OCI-LY7 (cell line): Measurements from ENCODE around the gene PRR35. TPM values are rescaled to one million over a fixed set of nuclear protein-coding genes. Genes with fewer than 3 reads are reported as not detected.

Experiments
- BruUV-seq: library from RNA; stranded (reverse); fragments of 400-500 nt; replicated peaks from 2 replicates; lab custom pipeline; 2021; lab: Mats Ljungman, UMichigan
- CTCF ChIA-PET: fragments of 300-600 bp; sonication (Branson Sonifier 250); formaldehyde crosslinking; loops from one replicate; lab custom pipeline; 2022; ENCODE audit warnings: antibody characterized with exemption; ENCODE audit not compliant: unreplicated experiment; lab: Charles Lee
- POLR2A ChIA-PET: fragments of 300-600 bp; sonication (Branson Sonifier 250); formaldehyde crosslinking; loops from one replicate; lab custom pipeline; 2022; ENCODE audit warnings: antibody characterized with exemption; lab: Charles Lee
- DNase-seq: peaks from one replicate; pipeline ENCODE4 v3.0.0-alpha.2; 2015; ENCODE audit warnings: low spot score
- H2AFZ ChIP-seq: fragments of 200-600 bp; sonication (generic), shearing (Covaris generic); 2 replicates; pipeline ENCODE4 v1.6.1; 2014; ENCODE audit warnings: mild to moderate bottlenecking, antibody characterized with exemption, low read length, moderate library complexity
- H3K27ac ChIP-seq: fragments of 200-600 bp; sonication (generic); 2 replicates; pipeline ENCODE4 v1.5.1; 2014; ENCODE audit warnings: mixed run types, low read depth, mild to moderate bottlenecking, moderate library complexity, low read length, inconsistent platforms; ENCODE audit not compliant: poor library complexity, severe bottlenecking
- H3K36me3 ChIP-seq: fragments of 200-600 bp; sonication (generic); 2 replicates; pipeline ENCODE4 v1.6.1; 2014; ENCODE audit warnings: mild to moderate bottlenecking, antibody characterized with exemption, low read length, moderate library complexity, mixed read lengths; ENCODE audit not compliant: insufficient read depth
- H3K4me1 ChIP-seq: fragments of 200-600 bp; sonication (generic); 2 replicates; pipeline ENCODE4 v1.5.1; 2014; ENCODE audit warnings: mild to moderate bottlenecking, low read length; ENCODE audit not compliant: insufficient read depth, poor library complexity, severe bottlenecking
- H3K4me2 ChIP-seq: fragments of 200-600 bp; sonication (generic); 2 replicates; pipeline ENCODE4 v1.6.1; 2014; ENCODE audit warnings: mild to moderate bottlenecking, low read length
- H3K4me3 ChIP-seq: fragments of 200-600 bp; sonication (generic); 2 replicates; pipeline ENCODE4 v1.5.1; 2014; ENCODE audit warnings: mild to moderate bottlenecking, low read depth, low read length; ENCODE audit not compliant: poor library complexity, severe bottlenecking
- H3K79me2 ChIP-seq: fragments of 200-600 bp; sonication (generic); 2 replicates; pipeline ENCODE4 v1.6.1; 2016; ENCODE audit warnings: low read depth, mild to moderate bottlenecking, low read length, moderate library complexity, mixed read lengths; ENCODE audit not compliant: insufficient read depth
- H3K9me2 ChIP-seq: fragments of 200-600 bp; sonication (generic); 2 replicates; pipeline ENCODE4 v1.6.1; 2016; ENCODE audit warnings: mild to moderate bottlenecking, low read length, mixed read lengths; ENCODE audit not compliant: insufficient read depth
- H3K9me3 ChIP-seq: fragments of 200-600 bp; sonication (generic); 2 replicates; pipeline ENCODE4 v1.6.1; 2014; ENCODE audit warnings: mild to moderate bottlenecking, mixed run types, low read length, mixed read lengths
- H4K20me1 ChIP-seq: fragments of 200-600 bp; sonication (generic); 2 replicates; pipeline ENCODE4 v1.6.1; 2014; ENCODE audit warnings: mild to moderate bottlenecking, antibody characterized with exemption, low read length, moderate library complexity, mixed read lengths; ENCODE audit not compliant: insufficient read depth
- CTCF ChIP-seq: fragments of 200-600 bp; sonication (generic); conservative IDR thresholded peaks from 2 replicates; pipeline ENCODE4 v1.5.1; 2014; ENCODE audit warnings: mild to moderate bottlenecking, antibody characterized with exemption, low read length, moderate library complexity, mixed read lengths
- EZH2phosphoT487 ChIP-seq: fragments of 200-600 bp; sonication (generic); IDR thresholded peaks from 2 replicates; pipeline ENCODE4 v1.6.1; 2018; ENCODE audit warnings: low read depth, borderline replicate concordance, mild to moderate bottlenecking, mixed run types, antibody characterized with exemption, low read length, moderate library complexity, mixed read lengths
- intact Hi-C: fragments of 100-400 bp; cut with micrococcal nuclease; formaldehyde crosslinking; loops from one replicate; pipeline ENCODE4 v1.10.0; 2022; ENCODE audit not compliant: unreplicated experiment
- microRNA-seq: library from miRNA; unstranded; fragments of <30 nt; microRNA quantifications from one replicate; pipeline ENCODE4 v1.2.0, GENCODE V29; 2022; ENCODE audit warnings: borderline replicate concordance
- small RNA-seq: library from RNA; depleted of rRNA; stranded (forward); fragments of <200 nt; gene quantifications from one replicate; pipeline ENCODE3, GENCODE V24; 2014
- total RNA-seq, 2 experiments: library from RNA; depleted of rRNA in 1 of 2; stranded (reverse); fragments of >200 nt in 1 of 2; shearing (Covaris generic) in 1 of 2; gene quantifications; 2 replicates each; pipeline ENCODE4 v1.2.3, GENCODE V29; 2014 to 2022

The PRR35 gene
- total RNA-seq, 2 experiments from 2014 or later = not detected

GRCh38 chr16:610513-611381 is 50.6 kb downstream of the PRR35 start:
- TF ChIP-seq CTCF (peak; percentile 75), EZH2phosphoT487 (no peak)
- Histone ChIP-seq H3K4me3 (no peak overlapping the region), H3K4me2 (no peak overlapping the region), H4K20me1 (no peaks in the 10 kb centered on the region), H3K36me3 (no peaks in the 10 kb centered on the region; the same call in 1 of the 2 replicates), H3K4me1 (no peaks in the 10 kb centered on the region), H3K79me2 (no peaks in the 10 kb centered on the region), H3K9me2 (no peaks in the 10 kb centered on the region), H3K27ac (no peak overlapping the region), H2AFZ (no peak overlapping the region), H3K9me3 (no peaks in the 10 kb centered on the region)
- intact Hi-C loops = no loop called here
- CTCF ChIA-PET = interaction anchor here (0.6 kb wide), 1 partner anchor 128 kb away, joined by 3 read pairs; no protein-coding TSS in a partner anchor
- BruUV-seq = no TSS peak
- DNase-seq = peak; percentile 31
- POLR2A ChIA-PET = interaction anchor here (0.6 kb wide), 1 partner anchor 170 kb away, joined by 5 read pairs; no protein-coding TSS in a partner anchor

GRCh38 chr16:615122-615521 is 54.9 kb downstream of the PRR35 start:
- Histone ChIP-seq H3K27ac (no peak overlapping the region), H2AFZ (no peak overlapping the region), H3K36me3 (no peaks in the 10 kb centered on the region), H3K4me1 (no peaks in the 10 kb centered on the region), H3K4me3 (no peak overlapping the region), H3K9me2 (no peaks in the 10 kb centered on the region), H3K4me2 (no peak overlapping the region), H3K9me3 (no peaks in the 10 kb centered on the region), H4K20me1 (no peaks in the 10 kb centered on the region), H3K79me2 (no peaks in the 10 kb centered on the region)
- DNase-seq = no peak
- CTCF ChIA-PET = no interaction called here
- TF ChIP-seq EZH2phosphoT487 (no peak), CTCF (no peak)
- intact Hi-C loops = no loop called here
- POLR2A ChIA-PET = no interaction called here
- no TSS peak for BruUV-seq

Small RNA genes within 50 kb of the gene (microRNA-seq; reads per million reads assigned to microRNA genes)
- gene MIR3176 (7.6 reads per million, percentile 5 among the genes with 10 or more reads in this experiment), gene MIR5587 (not detected)

Small RNA genes within 50 kb of the gene (small RNA-seq; reads per million reads assigned to genes)
- not detected for gene MIR3176
- not detected for gene MIR5587
- gene Z98883.1 = not detected

Other genes with a start within 250 kb of the PRR35 start
- gene AXIN1, start 207.7 kb upstream of the PRR35 start, total RNA-seq (2014; rRNA removed; shearing (Covaris generic)) = 30.3 and 30.6 TPM in 2 replicates
- gene AXIN1, start 207.7 kb upstream of the PRR35 start, total RNA-seq (2022) = 29.0 and 29.8 TPM in 2 replicates
- 113 and 134 TPM in 2 replicates for gene MRPL28, start 189.9 kb upstream of the PRR35 start, total RNA-seq (2014; rRNA removed; shearing (Covaris generic))
- gene MRPL28, start 189.9 kb upstream of the PRR35 start, total RNA-seq (2022) = 78.1 and 84.6 TPM in 2 replicates
- 40.1 and 50.6 TPM in 2 replicates for gene PGAP6, start 178.4 kb upstream of the PRR35 start, total RNA-seq (2014; rRNA removed; shearing (Covaris generic))
- gene PGAP6, start 178.4 kb upstream of the PRR35 start, total RNA-seq (2022) = 34.3 and 41.2 TPM in 2 replicates
- gene NME4, start 163.2 kb upstream of the PRR35 start, total RNA-seq (2014; rRNA removed; shearing (Covaris generic)) = 25.0 and 28.3 TPM in 2 replicates
- gene NME4, start 163.2 kb upstream of the PRR35 start, total RNA-seq (2022) = 24.3 and 25.0 TPM in 2 replicates
- 7.5 and 8.0 TPM in 2 replicates for gene DECR2, start 158.5 kb upstream of the PRR35 start, total RNA-seq (2014; rRNA removed; shearing (Covaris generic))
- gene DECR2, start 158.5 kb upstream of the PRR35 start, total RNA-seq (2022) = 14.4 and 15.9 TPM in 2 replicates
- gene RAB11FIP3, start 134.7 kb upstream of the PRR35 start, total RNA-seq (2014; rRNA removed; shearing (Covaris generic)) = 29.0 and 29.9 TPM in 2 replicates
- gene RAB11FIP3, start 134.7 kb upstream of the PRR35 start, total RNA-seq (2022) = 47.5 and 51.2 TPM in 2 replicates
- 23.1 and 32.9 TPM in 2 replicates for gene CAPN15, start 32.7 kb upstream of the PRR35 start, total RNA-seq (2014; rRNA removed; shearing (Covaris generic))
- gene CAPN15, start 32.7 kb upstream of the PRR35 start, total RNA-seq (2022) = 43.9 and 54.0 TPM in 2 replicates
- gene NHLRC4, start 6.6 kb downstream of the PRR35 start, total RNA-seq (2014; rRNA removed; shearing (Covaris generic)) = 3.7 and 4.2 TPM in 2 replicates
- 2.5 and 2.6 TPM in 2 replicates for gene NHLRC4, start 6.6 kb downstream of the PRR35 start, total RNA-seq (2022)
- 32.3 and 39.0 TPM in 2 replicates for gene PIGQ, start 9.6 kb downstream of the PRR35 start, total RNA-seq (2014; rRNA removed; shearing (Covaris generic))
- 51.4 and 54.2 TPM in 2 replicates for gene PIGQ, start 9.6 kb downstream of the PRR35 start, total RNA-seq (2022)
- gene RAB40C, start 29.7 kb downstream of the PRR35 start, total RNA-seq (2014; rRNA removed; shearing (Covaris generic)) = 18.2 and 20.9 TPM in 2 replicates
- 18.3 and 19.3 TPM in 2 replicates for gene RAB40C, start 29.7 kb downstream of the PRR35 start, total RNA-seq (2022)
- gene WFIKKN1, start 70.6 kb downstream of the PRR35 start, total RNA-seq (2014; rRNA removed; shearing (Covaris generic)) = 0.46 and 0.47 TPM in 2 replicates
- gene WFIKKN1, start 70.6 kb downstream of the PRR35 start, total RNA-seq (2022) = 0.81 and 1.2 TPM in 2 replicates
- 135 and 152 TPM in 2 replicates for gene METTL26, start 75.9 kb downstream of the PRR35 start, total RNA-seq (2014; rRNA removed; shearing (Covaris generic))
- 83.9 and 99.0 TPM in 2 replicates for gene METTL26, start 75.9 kb downstream of the PRR35 start, total RNA-seq (2022)
- gene MCRIP2, start 81.4 kb downstream of the PRR35 start, total RNA-seq (2014; rRNA removed; shearing (Covaris generic)) = 62.8 and 63.2 TPM in 2 replicates
- gene MCRIP2, start 81.4 kb downstream of the PRR35 start, total RNA-seq (2022) = 47.8 and 64.1 TPM in 2 replicates
- 77.6 and 110 TPM in 2 replicates for gene WDR90, start 89.0 kb downstream of the PRR35 start, total RNA-seq (2014; rRNA removed; shearing (Covaris generic))
- 143 and 153 TPM in 2 replicates for gene WDR90, start 89.0 kb downstream of the PRR35 start, total RNA-seq (2022)
- 129 and 136 TPM in 2 replicates for gene RHOT2, start 107.7 kb downstream of the PRR35 start, total RNA-seq (2014; rRNA removed; shearing (Covaris generic))
- gene RHOT2, start 107.7 kb downstream of the PRR35 start, total RNA-seq (2022) = 129 and 133 TPM in 2 replicates
- gene RHBDL1, start 115.3 kb downstream of the PRR35 start, total RNA-seq (2014; rRNA removed; shearing (Covaris generic)) = 3.8 and 4.2 TPM in 2 replicates
- 3.6 and 4.2 TPM in 2 replicates for gene RHBDL1, start 115.3 kb downstream of the PRR35 start, total RNA-seq (2022)
- gene STUB1, start 120.0 kb downstream of the PRR35 start, total RNA-seq (2014; rRNA removed; shearing (Covaris generic)) = 85.5 and 111 TPM in 2 replicates
- 72.4 and 78.6 TPM in 2 replicates for gene STUB1, start 120.0 kb downstream of the PRR35 start, total RNA-seq (2022)
- 70.6 and 82.3 TPM in 2 replicates for gene JMJD8, start 123.9 kb downstream of the PRR35 start, total RNA-seq (2014; rRNA removed; shearing (Covaris generic))
- 46.8 and 48.7 TPM in 2 replicates for gene JMJD8, start 123.9 kb downstream of the PRR35 start, total RNA-seq (2022)
- 10.3 and 11.6 TPM in 2 replicates for gene WDR24, start 130.0 kb downstream of the PRR35 start, total RNA-seq (2014; rRNA removed; shearing (Covaris generic))
- 24.0 and 28.9 TPM in 2 replicates for gene WDR24, start 130.0 kb downstream of the PRR35 start, total RNA-seq (2022)
- gene FBXL16, start 145.4 kb downstream of the PRR35 start, total RNA-seq (2014; rRNA removed; shearing (Covaris generic)) = 0.16 and 0.28 TPM in 2 replicates
- gene FBXL16, start 145.4 kb downstream of the PRR35 start, total RNA-seq (2022) = 0.42 and 0.52 TPM in 2 replicates
- gene METRN, start 154.7 kb downstream of the PRR35 start, total RNA-seq (2014; rRNA removed; shearing (Covaris generic)) = 9.5 and 15.9 TPM in 2 replicates
- gene METRN, start 154.7 kb downstream of the PRR35 start, total RNA-seq (2022) = 12.2 and 14.4 TPM in 2 replicates
- gene ANTKMT, start 160.8 kb downstream of the PRR35 start, total RNA-seq (2014; rRNA removed; shearing (Covaris generic)) = 44.8 and 51.3 TPM in 2 replicates
- 45.5 and 46.5 TPM in 2 replicates for gene ANTKMT, start 160.8 kb downstream of the PRR35 start, total RNA-seq (2022)
- 25.8 and 35.9 TPM in 2 replicates for gene CCDC78, start 166.0 kb downstream of the PRR35 start, total RNA-seq (2014; rRNA removed; shearing (Covaris generic))
- 52.6 and 57.9 TPM in 2 replicates for gene CCDC78, start 166.0 kb downstream of the PRR35 start, total RNA-seq (2022)
- 28.1 and 30.8 TPM in 2 replicates for gene HAGHL, start 166.7 kb downstream of the PRR35 start, total RNA-seq (2014; rRNA removed; shearing (Covaris generic))
- 56.3 and 57.9 TPM in 2 replicates for gene HAGHL, start 166.7 kb downstream of the PRR35 start, total RNA-seq (2022)
- 142 and 169 TPM in 2 replicates for gene CIAO3, start 180.6 kb downstream of the PRR35 start, total RNA-seq (2014; rRNA removed; shearing (Covaris generic))
- 156 and 173 TPM in 2 replicates for gene CIAO3, start 180.6 kb downstream of the PRR35 start, total RNA-seq (2022)
- gene MSLN, start 200.3 kb downstream of the PRR35 start, total RNA-seq (2014; rRNA removed; shearing (Covaris generic)) = 0.13 TPM in 1 of 2 replicates, not detected in the other
- gene MSLN, start 200.3 kb downstream of the PRR35 start, total RNA-seq (2022) = 0.30 and 0.44 TPM in 2 replicates
- 51.4 and 64.1 TPM in 2 replicates for gene RPUSD1, start 228.0 kb downstream of the PRR35 start, total RNA-seq (2014; rRNA removed; shearing (Covaris generic))
- gene RPUSD1, start 228.0 kb downstream of the PRR35 start, total RNA-seq (2022) = 42.1 and 48.6 TPM in 2 replicates
- 98.9 and 125 TPM in 2 replicates for gene CHTF18, start 228.2 kb downstream of the PRR35 start, total RNA-seq (2014; rRNA removed; shearing (Covaris generic))
- 145 and 146 TPM in 2 replicates for gene CHTF18, start 228.2 kb downstream of the PRR35 start, total RNA-seq (2022)
- gene GNG13, start 240.3 kb downstream of the PRR35 start, total RNA-seq (2014; rRNA removed; shearing (Covaris generic)) = not detected in 2 replicates
- gene GNG13, start 240.3 kb downstream of the PRR35 start, total RNA-seq (2022) = not detected in 2 replicates